Hindlimb muscle (tissue), 1 donor: ENCODE results near the gene FASTKD1. TPM values are rescaled to one million over a fixed set of nuclear protein-coding genes. Genes with fewer than 3 reads are reported as not detected.
"Not testable (repeated sequence)": the region's sequence is repeated elsewhere in the genome, so short reads cannot be mapped to it uniquely, and the experiment has no call there.

Experiments
- DNase-seq: peaks from one replicate; pipeline ENCODE4 v3.0.0-alpha.2; 2013
- polyA plus RNA-seq: library from polyadenylated mRNA; unstranded; fragments of 120-200 nt; gene quantifications from one replicate; pipeline ENCODE4 v1.2.1, GENCODE V29; 2013; ENCODE audit not compliant: insufficient read length

FASTKD1 gene
- polyA plus RNA-seq, 1 donor: 22.1 TPM

- no peak for DNase-seq
These were observed 3.7 kb downstream of the FASTKD1 start for GRCh38 chr2:169569948-169570347.

- no peak for DNase-seq
These were observed 8.0 kb downstream of the FASTKD1 start for GRCh38 chr2:169565686-169566085.

- DNase-seq: no peak
These were observed 11.1 kb downstream of the FASTKD1 start for GRCh38 chr2:169562519-169562918.

DNA sequence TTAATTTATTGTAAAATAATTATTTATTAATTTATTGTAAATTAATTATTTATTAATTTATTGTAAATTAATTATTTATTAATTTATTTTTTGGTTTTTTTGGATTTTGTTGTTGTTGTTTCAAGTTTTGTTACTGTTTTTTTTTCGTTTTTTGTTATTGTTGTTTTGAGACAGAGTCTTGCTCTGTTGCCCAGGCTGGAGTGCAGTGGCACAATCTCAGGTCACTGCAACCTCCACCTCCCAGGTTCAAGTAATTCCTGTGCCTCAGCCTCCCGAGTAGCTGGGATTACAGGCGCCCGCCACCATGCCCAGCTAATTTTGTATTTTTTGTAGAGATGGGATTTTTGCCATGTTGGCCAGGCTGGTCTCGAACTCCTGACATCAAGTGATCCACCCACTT lies 11.6 kb downstream of the FASTKD1 start:
- not testable (repeated sequence) for DNase-seq

DNA sequence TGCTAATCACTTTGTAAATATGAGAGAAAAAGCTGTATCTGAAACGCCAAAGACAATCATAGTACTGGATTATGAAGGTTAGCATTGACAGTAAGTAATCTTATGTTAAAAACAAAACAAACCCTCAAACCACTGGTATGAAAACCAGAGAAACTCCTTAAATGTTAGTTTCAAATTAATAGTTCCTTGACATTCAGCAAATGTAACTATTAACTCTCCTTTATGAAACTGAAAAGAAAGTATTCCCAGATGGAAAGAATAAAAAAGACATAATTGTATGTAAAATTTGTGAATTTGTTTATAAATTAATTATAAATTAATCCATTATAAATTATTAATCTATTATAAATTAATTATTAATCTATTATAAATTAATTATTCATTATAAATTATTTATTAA lies 12.3 kb downstream of the FASTKD1 start:
- DNase-seq: no peak

GRCh38 chr2:169546756-169547155 lies 26.9 kb downstream of the FASTKD1 start:
- DNase-seq: no peak

DNA sequence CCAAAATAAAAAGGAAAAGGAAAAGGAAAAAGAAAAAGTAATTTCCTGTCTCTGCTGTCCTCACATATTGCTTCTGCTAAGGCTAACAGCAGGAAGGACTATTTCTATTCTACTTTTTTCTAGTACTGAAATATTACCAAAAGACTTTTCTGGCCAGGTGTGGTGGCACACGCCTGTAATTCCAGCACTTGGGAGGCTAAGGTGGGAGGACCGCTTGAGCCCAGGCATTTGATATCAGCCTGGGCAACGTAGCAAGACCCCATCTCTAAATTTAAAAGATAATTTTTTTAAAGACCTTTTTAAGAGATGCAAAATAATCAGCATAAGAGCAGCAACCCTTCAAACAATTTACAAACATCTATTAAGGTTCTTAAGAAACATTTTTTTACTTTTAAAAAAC lies 31.2 kb downstream of the FASTKD1 start:
- DNase-seq: no peak

DNA sequence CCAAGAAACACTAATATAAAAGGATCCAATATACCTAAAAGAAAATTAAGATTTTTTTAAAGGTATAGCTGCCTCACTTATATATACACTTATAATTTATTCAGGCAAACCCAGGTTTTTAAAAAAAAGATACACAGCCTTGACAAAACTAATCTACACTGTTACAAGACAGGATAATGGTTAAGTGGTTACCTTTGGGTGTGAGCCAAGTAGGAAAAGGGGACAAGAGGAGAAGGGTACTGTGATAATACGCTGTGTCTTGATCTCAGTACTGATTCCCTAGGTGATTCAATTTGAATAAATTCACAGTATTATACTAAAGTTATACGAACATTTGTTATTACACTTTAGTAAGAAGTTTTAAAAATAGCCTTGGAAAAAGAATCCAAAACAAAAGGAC lies 33.5 kb downstream of the FASTKD1 start:
- no peak for DNase-seq

DNA sequence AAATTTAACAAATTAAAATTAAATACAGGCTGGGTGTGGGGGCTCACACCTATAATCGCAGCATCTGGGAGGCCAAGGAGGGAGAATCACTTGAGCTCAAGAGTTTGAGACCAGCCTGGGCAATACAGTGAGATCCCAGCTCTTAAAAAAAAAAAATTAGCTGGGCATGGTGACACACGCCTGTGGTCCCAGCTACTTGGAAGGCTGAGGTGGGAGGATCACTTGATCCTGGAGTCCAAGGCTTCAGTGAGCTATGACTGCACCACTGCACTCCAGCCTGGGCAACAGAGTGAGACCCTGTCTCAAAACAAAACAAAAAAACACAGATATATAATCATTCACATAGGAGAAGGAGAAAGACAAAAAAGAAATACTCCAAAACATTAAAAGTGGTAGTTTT lies 34.2 kb downstream of the FASTKD1 start:
- DNase-seq: not testable (repeated sequence)

- DNase-seq: no peak
These were observed 45.4 kb downstream of the FASTKD1 start for GRCh38 chr2:169528271-169528701.

DNA sequence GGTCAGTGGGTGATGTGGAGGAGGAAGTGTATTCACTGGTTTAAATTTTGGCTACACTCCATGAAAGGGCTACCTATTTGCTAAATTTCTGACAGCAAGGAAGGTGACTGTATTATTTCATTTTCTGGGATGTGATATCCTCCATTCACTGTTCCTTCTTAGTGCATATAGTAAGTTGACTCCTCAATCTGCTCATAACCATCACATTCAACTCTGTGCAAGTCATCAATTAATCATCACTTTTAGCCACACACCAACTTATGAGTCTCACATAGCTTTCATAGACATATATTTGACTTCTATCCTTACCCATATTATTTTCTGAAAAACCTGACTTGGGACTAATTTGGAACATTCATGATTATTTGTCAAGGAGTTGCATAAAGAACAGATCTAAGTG lies 47.2 kb downstream of the FASTKD1 start:
- DNase-seq: no peak

- no peak for DNase-seq
These were observed 48.2 kb downstream of the FASTKD1 start for GRCh38 chr2:169525434-169525833.

- DNase-seq: no peak
These were observed 50.0 kb downstream of the FASTKD1 start for GRCh38 chr2:169523681-169524080.

GRCh38 chr2:169520896-169521295 lies 52.8 kb downstream of the FASTKD1 start:
- no peak for DNase-seq

DNA sequence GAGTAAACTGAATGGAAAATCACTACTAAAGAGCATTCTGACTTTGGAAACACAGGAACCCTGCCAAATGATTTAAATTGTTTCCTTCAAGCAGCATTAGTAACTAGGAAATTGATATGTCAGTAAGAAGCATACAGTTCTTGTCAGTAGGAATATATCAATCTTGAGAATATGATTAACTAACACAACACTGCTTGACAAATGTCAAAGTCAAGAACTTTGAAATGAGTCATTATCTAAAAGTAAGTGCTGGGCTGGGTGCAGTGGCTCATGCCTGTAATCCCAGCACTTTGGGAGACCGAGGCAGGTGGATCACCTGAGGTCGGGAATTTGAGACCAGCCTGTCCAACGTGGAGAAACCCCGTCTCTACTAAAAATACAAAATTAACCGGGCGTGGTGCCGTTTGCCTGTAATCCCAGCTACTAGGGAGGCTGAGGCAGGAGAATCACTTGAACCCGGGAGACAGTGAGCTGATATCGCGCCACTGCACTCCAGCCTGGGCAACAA lies 57.1 kb downstream of the FASTKD1 start:
- not testable (repeated sequence) for DNase-seq

GRCh38 chr2:169514758-169515157 lies 58.9 kb downstream of the FASTKD1 start:
- not testable (repeated sequence) for DNase-seq

DNA sequence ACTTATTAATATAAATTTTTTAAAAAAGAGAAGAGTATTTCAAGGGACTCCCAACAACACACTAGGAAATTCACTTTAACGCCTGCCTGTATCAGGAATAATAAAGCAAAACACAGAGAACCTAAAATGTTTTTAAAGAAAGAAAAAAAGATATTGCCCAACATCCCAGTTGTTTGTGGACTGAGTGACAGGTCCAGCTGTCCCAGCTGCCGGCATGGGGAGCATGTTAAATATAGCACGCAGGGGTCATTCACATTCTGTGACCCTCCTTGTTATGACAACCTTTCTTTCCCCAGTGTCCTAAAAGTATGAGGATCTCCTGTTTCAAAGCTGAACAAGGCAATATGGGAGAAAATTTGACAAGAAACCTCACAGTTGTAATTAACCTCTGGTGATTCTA lies 59.7 kb downstream of the FASTKD1 start:
- DNase-seq: peak; percentile 30

DNA sequence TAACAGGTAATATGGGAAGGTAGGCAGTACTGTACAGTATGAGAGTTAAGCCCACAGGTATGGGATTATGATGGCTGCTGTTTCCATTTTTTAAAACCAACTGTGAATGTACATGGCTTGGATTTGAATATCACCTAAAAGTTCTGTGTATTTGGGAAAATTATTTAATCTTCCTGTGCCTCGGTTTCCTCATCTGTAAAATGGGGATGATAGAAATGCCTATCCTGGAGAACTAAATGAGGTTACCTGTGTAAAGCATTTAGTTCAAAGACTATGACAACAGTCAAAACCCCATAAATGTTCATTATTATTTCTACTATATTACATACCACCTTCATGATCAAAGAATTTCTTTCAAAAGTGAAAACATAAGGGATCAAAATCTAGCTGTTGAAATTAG lies 60.6 kb downstream of the FASTKD1 start:
- DNase-seq: no peak

DNA sequence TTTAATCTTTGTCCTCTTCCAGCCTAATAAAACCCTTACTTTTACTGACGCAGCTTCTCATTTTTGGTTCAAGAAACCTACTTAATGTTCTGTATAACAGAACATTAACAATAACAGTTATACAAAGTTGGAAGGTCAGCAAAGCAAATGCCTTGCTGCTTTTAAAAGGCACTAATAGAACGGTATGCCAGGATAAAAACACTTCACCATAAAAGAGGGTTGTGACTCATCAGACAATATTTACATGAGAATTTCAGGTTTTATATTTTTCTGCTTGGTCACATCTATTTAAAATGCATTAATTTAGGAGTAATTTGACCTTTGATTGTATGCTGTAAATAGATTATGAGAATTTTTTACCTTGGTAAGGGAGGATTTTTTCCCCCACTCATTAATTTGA lies 61.1 kb downstream of the FASTKD1 start:
- DNase-seq: no peak

DNA sequence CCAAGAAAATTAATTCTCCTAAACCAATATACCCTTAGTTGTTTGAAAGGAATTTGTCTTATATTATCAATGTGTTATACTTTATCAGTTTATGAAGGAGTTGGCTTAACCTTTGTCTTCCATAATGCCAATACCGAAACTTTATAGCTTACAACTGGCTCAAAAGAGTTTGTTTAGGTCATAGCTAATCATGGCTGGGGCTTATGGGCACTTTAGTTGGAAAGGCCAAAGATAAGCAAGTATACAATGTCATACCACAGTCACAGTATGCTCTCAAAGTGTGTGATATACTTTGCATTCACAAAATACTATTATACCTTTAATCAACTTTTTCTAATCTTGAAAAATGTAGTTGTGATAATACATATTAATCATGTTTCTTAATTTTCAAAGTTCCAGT lies 61.8 kb downstream of the FASTKD1 start:
- no peak for DNase-seq

DNA sequence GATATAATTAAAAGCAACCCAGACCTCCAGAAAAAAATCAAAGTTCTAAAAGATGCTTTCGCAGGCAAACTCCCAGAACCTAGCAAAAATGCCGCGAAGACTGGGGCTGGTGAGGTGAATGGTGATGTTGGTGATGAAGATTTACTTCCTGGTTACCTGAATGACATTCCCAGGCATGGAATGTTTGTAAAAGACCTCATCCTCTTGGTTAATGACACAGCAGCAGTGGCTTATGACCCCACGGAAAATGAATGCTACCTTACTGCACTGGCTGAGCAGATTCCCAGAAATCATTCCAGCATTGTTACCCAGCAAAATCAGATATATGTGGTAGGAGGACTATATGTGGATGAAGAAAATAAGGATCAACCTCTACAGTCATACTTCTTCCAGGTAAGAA lies 63.2 kb downstream of the FASTKD1 start:
- DNase-seq: no peak

- DNase-seq: no peak
These were observed 63.7 kb downstream of the FASTKD1 start for GRCh38 chr2:169509955-169510354.

DNA sequence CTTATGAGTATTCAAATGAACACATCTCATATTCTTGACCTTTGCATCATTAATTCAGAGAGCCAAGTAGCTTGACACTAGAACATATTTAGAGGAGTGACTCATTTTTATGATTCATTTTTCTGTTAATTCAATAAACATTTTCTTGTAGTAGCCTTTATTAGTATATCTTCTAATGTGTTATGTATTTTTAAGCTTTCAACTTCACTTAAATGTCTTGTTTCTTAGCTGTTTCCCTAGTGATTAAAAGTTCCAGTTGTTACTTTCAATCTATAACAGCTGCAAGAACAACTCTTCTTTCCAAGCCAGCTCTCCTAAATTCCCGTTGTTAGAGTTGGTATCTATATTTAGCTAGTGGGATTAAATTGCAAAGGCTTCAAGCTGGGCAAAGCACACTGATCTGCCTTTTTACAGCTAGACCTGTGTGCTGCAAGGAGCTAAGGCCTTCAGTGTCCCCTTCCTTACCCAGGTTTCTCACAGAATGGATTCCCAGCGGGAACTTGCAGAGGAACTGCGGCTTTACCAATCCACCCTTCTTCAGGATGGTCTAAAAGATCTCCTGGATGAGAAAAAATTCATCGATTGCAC lies 64.3 kb downstream of the FASTKD1 start, which contains the start of gene KLHL41:
Gene KLHL41 (plus strand): TSS at position 405 of the 588 bp plus-strand sequence. CDS start 77 bp downstream, at position 482.
- DNase-seq: peak; percentile 50

GRCh38 chr2:169507698-169508097 lies 66.0 kb downstream of the FASTKD1 start:
- no peak for DNase-seq

DNA sequence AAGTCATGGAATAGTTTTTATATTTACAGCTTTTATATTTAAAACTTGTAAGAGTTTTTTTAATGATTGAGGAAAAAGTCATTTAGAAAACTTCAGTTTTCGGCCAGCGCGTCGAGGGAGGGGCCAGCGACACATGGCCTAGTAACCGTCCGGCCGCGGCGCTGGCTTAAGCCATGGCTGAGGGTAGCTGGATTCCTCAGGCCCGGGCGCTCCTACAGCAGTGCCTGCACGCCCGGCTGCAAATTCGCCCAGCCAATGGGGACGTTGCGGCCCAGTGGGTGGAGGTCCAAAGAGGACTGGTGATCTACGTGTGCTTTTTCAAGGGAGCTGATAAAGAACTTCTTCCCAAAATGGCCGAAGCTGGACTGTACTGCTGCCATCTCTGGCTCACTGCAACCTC lies 69.0 kb downstream of the FASTKD1 start:
- no peak for DNase-seq
